ENCODE results near the gene LIME1.

LIME1 gene

GRCh38 chr20:63703976-63704748, 32.3 kb upstream of the LIME1 start:
- no peak overlapping the region for H3K27ac ChIP-seq
- TF ChIP-seq ZFX (IDR thresholded peaks at IDR 0.05), result no peak
- no peak for TF ChIP-seq CTCF (conservative IDR thresholded peaks at IDR 0.05)

DNA sequence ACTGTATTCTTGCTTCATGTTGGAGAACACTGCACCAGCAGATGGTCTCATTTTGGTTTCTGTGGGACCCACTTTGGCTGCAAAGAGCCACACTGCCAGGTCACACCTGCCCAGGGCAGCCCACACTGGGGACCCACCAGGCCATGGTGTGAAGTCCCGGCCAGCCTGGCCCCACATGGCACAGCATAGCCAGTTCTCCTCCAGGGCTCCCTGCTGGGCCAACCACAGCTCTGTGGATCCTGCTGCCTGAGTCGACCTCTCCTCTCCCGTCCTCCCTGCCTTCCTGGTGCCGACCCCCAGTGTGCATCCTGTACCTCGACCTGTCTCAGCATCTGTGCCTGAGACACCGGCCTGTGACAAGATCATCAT, 31.7 kb upstream of the LIME1 start:
- no peak for TF ChIP-seq CTCF (conservative IDR thresholded peaks at IDR 0.05)
- TF ChIP-seq ZFX (IDR thresholded peaks at IDR 0.05), result no peak
- H3K27ac ChIP-seq, result no peak overlapping the region

DNA sequence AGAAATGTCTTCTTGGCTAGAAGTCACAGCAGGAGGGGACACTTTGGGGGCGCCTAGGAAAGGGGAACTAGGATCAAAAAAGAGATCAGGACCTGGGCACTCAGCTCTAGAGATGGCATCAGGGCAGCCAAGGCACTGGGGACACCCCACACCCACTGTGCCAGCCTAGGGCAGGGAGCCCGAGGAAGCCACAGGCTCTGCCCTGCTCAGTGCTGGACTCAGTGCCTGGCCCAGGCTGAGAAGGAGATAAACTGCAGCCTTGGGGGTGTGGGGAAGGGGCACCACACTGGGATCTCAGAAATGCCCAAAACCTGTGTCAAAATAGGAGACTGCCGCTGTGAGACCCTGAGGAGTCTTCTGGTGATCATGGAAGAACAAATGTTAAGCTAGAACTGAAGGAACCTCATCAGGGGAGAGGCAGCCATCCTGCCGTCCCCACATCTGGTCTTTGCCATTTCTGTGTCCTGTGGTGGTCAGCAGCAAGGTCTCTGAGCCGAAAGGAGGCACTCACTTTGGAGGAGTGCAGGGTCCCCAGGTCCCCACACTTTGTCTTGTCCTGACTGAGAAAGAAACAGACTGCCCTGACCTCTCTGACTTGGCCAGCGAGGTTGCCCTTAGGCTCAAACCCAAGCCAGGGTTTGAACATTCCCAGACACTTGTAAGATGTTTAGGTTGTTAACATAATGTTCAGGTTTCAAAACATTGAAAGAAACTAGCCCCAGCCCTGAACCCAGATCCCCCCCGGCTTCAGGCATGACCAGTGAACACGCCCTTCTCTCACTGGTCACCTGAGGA, 31.0 kb upstream of the LIME1 start:
- no peak overlapping the region for H3K27ac ChIP-seq
- TF ChIP-seq CTCF (conservative IDR thresholded peaks at IDR 0.05) (no peak), ZFX (IDR thresholded peaks at IDR 0.05) (no peak)

DNA sequence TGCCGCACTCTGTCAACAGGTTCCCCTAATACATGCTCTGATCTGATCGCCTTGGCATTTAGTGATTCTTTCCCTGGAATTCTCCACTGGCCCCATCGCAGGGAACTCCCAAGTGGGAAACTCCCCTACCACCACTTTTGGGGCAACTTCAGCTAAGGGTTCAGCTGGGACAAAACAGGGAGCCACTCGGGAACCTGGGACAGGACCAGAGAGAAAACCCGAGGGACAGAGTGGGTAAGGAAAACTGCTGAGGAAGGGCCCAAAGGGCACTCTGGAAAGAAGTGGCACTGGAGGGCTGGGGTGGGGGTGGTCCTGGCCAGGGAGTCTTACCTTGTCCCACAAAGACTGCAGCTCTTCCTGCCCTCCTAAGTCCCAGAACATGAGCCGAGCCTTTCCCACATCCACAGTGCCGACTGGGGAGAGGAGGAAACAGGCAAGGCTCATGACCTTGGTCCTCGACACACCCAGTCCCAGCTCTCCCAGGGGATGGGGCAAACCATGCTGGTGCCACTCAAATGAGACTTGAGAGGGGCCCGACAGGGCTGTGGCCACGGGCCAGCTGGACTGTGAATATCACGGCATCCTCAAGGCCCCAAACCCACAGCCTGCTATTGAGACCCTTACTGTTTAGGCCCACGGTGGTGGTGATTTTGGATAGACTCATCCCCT, 30.3 kb upstream of the LIME1 start:
- TF ChIP-seq CTCF (conservative IDR thresholded peaks at IDR 0.05) (no peak), ZFX (IDR thresholded peaks at IDR 0.05) (no peak)
- H3K27ac ChIP-seq, result peak overlapping the region; percentile 98

GRCh38 chr20:63706852-63707557, 29.5 kb upstream of the LIME1 start:
- H3K27ac ChIP-seq, result peak overlapping the region; percentile 98
- TF ChIP-seq ZFX (IDR thresholded peaks at IDR 0.05) (no peak), CTCF (conservative IDR thresholded peaks at IDR 0.05) (no peak; the same call in 1 of the 2 replicates)

DNA sequence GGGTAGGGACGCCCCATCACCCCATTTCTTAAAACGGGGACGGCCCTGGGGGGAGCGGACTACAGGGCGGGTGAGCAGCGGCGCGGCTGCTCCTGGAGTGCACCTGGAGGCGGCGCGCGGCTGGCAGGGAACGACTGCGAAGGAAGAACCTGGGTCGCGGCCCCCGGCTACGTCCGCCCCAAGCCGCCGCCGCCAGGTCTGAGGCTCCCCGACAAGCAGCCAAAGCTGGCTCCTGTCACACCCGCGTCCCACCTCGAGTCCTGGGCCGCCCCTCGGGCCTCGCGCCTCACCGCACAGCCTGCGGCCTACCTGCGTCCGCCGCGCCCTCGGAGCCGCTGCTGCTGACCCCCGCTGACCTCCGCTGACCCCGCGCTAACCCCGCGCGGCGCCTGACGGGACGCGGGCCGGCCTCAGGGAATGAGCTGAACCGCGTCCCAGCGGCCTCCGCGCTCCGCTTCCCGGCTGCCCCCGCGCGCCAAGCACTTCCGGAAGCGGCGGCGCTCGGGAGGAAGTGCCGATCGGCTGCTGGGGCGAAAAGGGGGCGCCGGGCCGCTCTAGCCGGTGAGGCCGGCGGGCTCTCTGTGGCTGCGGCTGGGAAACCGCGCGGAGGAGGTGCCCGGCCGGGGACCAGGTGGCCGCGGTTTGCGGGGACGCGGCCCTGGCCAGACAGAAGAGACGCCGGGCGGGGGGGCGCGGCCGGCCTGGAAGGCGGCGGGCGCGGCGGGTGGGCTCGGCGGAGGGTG, 28.7 kb upstream of the LIME1 start, which contains the start of the genes ARFRP1 and ZGPAT:
Gene ARFRP1, minus strand, starts transcription at position 419 of the 743 bp plus-strand sequence. CDS start 885 bp downstream, outside the sequence.
Gene ZGPAT, plus strand, starts transcription at position 482 of the 743 bp plus-strand sequence. CDS start 542 bp downstream, outside the sequence.
- peak within 1 kb of the TSS; percentile 98 for H3K27ac ChIP-seq

More for the DNA sequence above, 28.7 kb upstream of the LIME1 start, which contains the start of the genes ARFRP1 and ZGPAT:
- TF ChIP-seq ZFX (IDR thresholded peaks at IDR 0.05) (peak; percentile 100), CTCF (conservative IDR thresholded peaks at IDR 0.05) (no peak)

Data from C4-2B (cell line).